T-helper 1 cell (primary cell): ENCODE results near the gene ALG12.
A peak's percentile ranks its signal among the peaks of the same experiment; 100 is the strongest.

Experiments used
- DNase-seq, 5 donors: peaks; one replicate each; pipeline ENCODE4 v3.0.0-alpha.2; 2012 to 2020

Gene ALG12

GRCh38 chr22:49886346-49887063 lies 31.7 kb downstream of the ALG12 start:
- no peak for DNase-seq

GRCh38 chr22:49885881-49886280 lies 32.4 kb downstream of the ALG12 start:
- no peak for DNase-seq

- no peak for DNase-seq
Observed at GRCh38 chr22:49885281-49885680, 33.0 kb downstream of the ALG12 start.

DNA sequence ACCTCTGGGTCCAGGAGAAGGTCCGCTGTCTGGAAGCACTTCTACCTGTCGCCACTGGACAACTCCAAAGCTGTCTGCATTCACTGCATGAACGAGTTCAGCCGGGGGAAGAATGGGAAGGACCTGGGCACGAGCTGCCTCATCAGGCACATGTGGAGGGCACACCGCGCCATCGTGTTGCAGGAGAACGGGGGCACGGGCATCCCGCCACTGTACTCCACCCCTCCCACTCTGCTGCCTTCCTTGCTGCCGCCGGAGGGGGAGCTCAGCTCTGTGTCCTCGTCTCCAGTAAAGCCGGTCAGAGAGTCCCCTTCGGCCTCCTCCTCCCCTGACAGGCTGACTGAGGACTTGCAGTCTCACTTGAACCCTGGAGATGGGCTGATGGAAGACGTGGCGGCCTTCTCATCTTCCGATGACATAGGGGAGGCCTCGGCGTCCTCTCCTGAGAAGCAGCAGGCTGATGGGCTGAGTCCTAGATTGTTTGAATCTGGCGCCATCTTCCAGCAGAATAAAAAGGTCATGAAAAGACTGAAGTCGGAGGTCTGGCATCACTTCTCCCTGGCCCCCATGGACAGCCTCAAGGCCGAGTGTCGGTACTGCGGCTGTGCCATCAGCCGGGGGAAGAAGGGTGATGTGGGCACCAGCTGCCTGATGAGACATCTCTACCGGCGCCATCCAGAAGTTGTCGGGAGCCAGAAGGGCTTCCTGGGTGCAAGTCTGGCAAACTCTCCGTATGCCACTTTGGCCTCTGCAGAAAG lies 33.6 kb downstream of the ALG12 start:
- no peak for DNase-seq

DNA sequence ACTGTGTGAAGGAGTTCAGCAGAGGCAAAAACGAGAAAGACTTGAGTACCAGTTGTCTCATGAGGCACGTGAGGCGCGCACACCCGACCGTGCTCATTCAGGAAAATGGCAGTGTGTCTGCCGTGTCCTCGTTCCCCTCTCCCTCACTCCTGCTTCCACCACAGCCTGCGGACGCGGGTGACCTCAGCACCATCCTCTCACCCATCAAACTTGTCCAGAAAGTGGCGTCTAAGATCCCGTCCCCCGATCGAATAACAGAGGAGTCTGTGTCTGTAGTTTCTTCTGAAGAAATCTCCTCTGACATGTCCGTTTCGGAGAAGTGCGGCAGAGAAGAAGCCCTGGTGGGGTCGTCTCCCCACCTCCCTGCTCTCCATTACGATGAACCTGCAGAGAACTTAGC lies 34.2 kb downstream of the ALG12 start:
- DNase-seq: no peak

DNA sequence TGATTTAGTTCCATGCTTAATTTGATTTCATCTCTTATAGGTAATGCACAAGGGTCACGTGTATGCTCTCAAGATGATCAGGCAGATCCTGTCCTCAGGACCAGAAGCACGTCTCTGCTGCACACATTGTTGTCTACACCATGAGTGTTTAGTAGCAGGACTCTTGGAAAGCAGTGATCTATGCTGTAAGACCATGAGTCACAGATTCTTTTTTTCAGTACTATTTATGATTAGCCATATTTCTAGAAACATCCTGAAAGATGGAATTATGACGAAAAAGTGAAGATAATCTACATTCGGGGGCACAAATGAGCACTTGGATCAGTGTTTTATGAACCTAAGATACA lies 35.0 kb downstream of the ALG12 start:
- no peak for DNase-seq

DNA sequence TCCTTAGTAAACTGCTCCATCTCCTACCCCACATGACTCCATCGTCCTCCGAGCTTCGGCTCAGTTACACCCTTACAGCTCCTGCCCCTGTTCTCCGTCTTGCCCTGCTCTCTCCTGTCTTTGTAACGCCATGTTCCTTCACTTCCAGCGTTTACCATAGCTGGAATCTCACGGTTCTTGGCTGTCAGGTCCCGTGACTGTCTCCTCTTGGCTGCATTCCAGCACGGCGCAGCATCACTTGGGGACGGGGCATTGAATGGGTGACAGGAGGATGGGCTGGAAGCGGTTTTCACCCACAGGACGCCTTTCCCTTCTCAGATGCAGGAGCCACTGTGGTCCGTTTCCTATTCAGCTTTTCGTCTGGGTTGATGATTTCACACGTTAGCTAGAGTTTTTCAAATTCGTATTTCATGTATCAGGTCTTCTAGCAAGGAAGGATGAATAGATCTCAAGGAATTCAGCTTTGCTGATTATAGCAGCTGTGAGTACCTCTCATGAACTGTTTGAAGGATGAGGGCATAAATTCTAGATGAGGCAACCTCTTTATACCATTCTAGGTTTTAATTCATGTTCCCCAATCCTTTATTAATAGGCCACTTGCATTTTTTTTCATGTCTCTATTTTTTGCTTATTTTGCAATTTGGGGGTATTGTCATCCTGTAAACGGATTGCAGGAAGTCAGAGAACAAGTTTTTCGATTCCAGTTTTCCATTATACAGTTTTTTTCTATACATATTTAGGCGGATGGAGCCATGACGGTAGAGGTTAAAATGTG lies 35.5 kb downstream of the ALG12 start:
- no peak for DNase-seq

- no peak for DNase-seq
Observed at GRCh38 chr22:49881856-49882255, 36.4 kb downstream of the ALG12 start.

DNA sequence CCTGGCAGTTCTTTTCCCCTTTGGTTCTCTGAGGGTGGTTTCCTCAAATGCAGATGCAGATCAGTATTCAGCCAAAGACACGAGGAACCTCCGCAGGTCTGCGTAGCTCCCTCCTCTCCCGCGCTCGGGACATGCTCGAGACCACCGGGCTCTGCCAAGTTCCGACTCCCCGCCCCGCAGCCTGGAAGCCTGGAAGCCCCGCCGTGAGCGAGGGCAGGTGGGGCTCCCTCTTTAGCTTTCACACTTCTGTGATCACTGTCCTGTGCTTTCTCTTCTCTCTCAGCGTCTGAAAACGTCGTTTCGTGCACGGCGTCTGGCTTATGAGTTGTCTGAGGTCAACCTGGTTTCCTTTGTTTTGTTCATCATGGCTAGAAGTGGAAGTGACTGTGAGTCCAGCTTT lies 38.0 kb downstream of the ALG12 start:
- peak in 1 of 5 donors; percentile 34 for DNase-seq

GRCh38 chr22:49879871-49880270 lies 38.4 kb downstream of the ALG12 start:
- no peak for DNase-seq

DNA sequence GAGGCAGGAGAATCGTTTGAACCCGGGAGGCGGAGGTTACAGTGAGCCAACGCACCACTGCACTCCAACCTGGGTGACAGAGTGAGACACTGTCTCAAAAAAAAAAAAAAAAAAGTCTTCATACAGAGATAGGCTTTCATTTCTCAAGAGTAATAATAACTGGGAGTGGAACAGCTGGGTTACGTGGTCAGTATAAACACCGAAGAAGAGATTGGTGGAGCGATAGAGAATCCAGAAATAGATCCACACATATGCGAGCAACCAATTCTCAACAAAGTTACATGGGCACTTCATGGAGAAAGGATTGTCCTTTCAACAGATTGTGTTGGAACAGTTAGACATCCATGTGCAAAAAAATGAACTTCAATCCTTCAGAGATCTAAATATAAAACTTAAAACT lies 40.0 kb downstream of the ALG12 start:
- DNase-seq: no peak

GRCh38 chr22:49877642-49878041 lies 40.6 kb downstream of the ALG12 start:
- DNase-seq: no peak

DNA sequence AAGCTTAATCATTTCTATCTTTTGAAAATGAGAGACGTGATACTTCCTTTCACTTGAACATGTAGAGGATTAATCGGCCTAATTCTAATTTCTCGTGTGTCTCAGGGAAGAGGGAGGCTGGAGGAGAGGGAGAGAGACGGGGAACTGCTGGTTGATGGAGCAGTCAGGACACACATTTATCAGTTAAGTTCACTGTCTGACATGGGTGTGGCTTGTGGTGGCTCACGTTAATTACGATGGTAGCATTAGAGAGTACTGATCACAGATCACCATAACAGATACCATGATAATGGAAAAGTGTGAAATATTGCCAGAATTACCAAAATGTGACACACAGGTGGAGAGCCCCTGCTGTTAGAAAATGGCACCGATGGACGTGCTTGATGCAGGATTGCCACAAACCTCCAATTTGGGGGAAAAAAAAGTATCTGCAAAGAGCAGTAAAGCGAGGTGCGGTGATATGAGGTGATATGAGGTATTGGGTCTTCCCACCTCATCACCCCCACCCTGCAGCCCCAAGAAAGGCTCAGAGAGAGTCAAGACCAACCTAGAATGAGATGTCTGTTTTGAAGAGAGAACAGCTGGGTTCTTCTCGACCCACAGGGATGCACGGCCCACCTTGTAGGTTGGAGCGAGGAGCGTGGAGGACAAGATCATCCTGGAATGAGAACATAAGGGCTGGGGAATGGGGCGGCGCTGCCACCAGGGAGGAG lies 44.9 kb downstream of the ALG12 start:
- DNase-seq: no peak

DNA sequence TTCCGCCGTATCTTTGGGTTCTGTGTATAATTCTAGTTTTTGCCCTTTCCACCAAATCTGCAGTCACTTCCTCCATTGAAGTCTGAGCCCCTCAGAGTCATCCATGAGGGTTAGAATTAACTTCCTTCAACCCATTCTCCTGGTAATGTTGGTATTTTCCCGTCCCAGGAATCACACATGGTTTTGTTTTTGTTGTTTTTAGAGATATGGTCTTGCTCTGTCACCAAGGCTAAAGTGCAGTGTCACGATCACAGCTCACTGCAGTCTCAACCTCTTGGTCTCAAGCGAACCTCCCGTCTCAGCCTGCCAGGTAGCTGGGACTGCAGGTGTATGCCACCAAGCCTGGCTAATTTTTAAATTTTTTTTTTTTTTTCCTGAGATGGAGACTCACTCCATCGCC lies 45.9 kb downstream of the ALG12 start:
- DNase-seq: no peak

- no peak for DNase-seq
Observed at GRCh38 chr22:49871482-49871881, 46.8 kb downstream of the ALG12 start.

DNA sequence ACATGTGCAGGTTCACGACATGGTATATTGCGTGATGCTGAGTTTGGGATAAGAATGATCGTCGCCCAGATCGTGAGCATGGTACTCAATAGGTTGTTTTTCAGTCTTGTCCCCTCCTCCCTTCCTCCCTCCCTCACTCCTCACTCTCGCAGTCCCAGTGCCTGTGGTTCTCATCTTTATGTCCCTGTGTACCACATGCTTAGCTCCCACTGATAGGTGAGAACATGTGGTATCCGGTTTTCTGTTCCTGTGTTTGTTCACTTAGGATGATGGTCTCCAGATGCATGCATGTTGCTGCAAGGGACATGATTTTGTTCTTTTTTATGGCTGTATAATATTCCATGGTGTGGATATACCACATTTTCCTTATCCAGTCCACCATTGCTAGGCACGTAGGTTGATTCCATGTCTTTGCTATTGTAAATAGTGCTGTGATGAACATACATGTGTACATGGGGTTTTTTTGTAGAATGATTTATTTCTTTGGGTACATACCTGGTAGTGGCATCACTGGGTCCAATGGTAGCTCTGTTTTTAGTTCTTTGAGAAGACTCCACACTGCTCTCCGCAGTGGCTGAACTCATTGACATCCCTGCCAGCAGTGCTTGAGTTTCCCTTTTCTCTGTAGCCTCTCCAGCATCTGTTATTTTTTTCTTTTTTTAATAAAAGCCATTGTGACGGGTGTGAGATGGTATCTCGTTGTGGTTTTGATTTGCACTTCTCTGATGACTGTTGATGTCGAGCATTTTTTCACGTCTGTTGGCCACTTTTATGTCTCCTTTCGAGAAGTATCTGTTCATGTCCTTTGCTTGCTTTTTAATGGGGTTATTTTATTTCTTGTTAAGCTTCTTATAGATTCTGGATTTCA lies 48.2 kb downstream of the ALG12 start:
- peak in 4 of 5 donors; percentile 17 to 48 (median 37) for DNase-seq

DNA sequence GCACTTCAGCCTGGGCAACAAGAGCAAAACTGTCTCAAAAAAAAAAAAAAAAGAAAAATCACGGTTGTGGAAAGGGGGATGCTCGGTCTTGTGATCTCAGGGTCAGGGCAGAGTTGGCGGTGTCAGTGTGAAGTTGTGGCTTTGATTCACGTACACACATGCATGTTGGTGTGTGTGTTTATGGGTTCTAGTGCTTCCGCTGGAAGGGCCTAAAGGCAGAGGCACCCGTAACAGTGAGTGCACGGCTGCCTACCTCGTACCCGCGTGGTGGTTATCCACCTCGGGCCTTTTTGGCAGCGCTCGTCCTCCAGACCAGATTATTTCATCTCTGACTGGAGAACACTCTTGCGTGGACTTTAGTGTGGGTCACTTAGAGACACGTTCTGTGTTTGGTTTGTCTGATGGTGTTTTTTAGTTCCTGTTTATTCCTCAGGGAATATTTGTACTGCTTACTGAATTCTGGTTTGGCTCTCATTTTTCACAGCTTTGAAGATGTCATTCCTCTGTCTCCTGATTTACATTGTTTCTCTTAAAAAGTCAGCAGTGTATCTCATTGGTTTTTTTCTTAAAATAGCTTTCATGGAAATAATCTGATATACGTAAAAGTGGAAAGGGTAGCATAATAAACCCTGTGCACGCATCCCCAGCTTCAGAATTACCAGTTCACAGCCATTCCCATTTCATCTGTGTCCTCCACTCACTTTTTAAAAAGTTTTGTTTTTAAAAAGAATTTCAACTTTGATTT lies 49.0 kb downstream of the ALG12 start:
- DNase-seq: no peak

DNA sequence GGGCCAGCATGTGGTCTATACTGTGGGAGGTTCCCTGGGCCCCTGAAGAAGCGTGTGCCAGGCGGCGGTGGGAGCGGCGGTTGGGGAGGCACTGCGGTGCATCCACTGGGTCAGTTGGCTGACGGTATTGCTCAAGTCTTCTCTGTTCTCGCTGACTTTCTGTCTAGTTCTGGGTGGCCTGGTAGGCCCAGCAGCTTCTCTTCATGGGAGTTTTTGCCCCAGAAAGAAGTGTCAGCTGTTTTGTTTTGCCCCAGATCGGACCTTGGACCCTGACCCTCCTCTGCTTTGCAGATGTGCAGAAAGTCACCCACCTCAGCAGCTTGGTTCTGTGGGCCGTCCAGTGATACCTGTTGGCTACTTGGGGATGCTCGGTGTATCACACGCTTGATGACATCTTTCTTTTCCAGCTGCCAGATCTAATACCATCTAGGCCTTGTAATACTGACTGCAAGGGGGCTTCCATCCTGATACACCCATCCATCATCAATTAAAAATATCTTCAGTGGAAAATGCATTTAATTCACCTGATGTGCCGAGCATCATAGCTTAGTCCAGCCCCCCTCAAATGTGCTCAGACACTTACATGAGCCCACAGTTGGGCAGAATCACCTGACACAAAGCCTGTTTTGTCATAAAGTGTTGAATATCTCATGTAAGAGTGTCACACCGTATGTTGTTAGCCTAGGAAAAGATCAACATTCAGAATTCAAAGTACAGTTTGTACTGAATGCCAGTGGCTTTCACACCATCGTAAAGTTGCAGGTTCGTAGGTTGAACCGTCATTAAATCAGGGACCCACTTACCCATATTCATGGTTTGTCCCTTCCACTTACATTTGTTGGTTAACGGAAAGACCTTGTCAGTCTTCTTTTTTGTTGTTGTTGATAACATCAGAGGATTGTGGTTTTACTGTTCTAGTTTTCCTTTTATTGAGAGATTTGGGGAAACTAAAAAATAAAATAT lies 50.7 kb downstream of the ALG12 start:
- peak in 1 of 5 donors; percentile 41 for DNase-seq

DNA sequence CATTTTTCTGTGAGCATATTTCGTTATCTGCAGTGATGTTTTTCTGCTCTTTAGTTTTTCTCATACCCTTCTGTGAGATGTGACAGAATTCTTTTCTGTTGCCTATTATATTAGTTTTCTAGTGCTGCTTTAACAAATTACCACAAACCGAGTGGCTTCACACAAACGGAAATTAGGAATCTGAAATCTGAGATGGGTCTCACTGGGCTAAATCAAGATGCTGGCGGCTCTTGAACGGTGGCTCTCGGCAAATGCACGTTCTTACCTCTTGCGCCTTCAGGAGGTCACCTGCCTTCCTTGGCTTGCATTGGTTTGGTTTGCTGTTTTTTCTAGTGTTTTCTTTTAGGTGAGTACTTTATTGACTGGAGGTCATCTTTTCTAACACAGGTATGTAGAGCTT lies 51.6 kb downstream of the ALG12 start:
- no peak for DNase-seq

DNA sequence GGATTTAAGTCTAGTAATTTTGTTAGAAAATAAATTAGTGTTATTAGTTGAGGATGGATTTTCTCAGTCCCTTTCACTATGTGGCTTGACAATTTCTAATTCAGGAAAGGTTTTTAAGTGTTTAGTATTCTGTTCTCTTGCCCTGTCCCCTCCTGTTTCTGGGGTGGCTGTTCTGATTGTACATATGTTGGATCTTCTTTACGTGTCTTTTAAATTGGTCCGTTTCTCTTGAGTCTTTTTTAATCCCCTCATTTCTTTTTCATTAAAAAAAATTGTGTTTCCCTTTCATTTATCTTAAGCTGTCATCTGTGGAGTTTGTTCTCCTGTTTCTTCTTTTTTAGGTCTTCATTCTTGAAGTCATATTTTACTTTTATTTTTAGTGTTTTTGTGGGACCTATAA lies 52.1 kb downstream of the ALG12 start:
- no peak for DNase-seq
